Measurements from ENCODE around the gene CABCOCO1. TPM values are rescaled to one million over a fixed set of nuclear protein-coding genes. Genes with fewer than 3 reads are reported as not detected.

Gene CABCOCO1
- total RNA-seq, 1 experiment from 2014 or later = 0.24 TPM

DNA sequence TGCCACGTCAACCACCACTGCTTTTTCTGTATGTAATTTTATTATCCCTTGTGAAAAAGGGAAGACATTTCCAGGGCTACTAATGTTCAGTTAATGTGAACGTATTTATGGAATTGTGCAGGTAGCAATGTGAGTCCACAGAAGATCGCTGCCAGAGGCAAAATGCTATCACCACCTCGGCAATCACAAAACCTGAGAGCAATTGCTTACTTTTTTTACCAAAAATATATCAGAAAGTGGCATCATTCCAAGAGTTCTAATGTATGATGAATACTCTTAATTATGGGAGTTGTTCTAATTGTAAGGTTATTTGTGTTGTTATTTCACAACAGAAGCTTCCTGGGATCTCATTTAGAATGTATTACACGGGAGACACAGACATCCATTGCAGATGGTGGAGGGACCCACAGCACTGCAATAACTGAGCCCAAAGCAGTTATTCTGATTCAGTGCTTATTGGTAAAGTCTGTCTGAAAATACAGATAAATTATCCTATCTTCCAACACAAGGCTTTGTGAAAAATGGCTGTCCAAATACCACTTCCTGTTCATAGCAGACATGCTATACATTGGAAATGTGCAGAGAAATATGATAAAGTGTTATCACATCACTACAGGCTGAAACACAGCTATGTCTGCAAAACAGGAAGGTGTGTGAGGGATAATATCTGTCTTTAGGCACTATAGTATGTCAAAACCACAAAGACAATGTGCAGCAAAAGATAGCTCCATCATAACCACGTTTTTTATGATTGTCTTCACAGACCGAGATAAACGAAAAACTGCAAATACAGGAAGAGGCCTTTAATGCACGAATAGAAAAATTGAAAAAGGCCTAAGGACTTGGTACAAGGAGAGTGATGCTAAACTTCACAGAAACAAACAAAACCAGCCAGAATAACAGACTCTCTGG is 102.7 kb downstream of the CABCOCO1 start:
- no peak for DNase-seq (ENCODE audit: low read depth)
- in situ Hi-C loops (cut with HindIII; ENCODE audit: low pct_unique_long_range_greater_than_20kb, low sequenced_read_pairs) = no loop called here

DNA sequence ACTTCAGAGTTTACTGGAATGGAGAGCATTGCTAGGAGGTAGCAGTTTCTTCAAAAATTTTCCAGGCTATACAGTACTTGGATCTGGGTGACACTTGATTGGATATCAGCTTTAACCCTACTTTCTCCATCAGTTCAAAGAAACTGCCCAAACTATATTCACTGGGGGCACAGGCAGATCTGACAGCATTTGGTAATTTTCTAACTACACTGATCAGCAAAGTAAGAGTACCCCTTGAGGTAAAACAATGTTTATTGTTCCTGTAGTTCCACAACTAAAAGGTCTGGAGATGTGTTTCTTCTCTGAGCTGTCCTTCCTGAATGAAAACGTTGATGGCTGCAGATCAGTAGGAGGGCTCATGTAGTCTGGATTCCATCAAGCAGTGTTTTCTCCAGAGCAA is 104.2 kb downstream of the CABCOCO1 start:
- in situ Hi-C loops (cut with HindIII; ENCODE audit: low pct_unique_long_range_greater_than_20kb, low sequenced_read_pairs) = no loop called here
- no peak for DNase-seq (ENCODE audit: low read depth)

DNA sequence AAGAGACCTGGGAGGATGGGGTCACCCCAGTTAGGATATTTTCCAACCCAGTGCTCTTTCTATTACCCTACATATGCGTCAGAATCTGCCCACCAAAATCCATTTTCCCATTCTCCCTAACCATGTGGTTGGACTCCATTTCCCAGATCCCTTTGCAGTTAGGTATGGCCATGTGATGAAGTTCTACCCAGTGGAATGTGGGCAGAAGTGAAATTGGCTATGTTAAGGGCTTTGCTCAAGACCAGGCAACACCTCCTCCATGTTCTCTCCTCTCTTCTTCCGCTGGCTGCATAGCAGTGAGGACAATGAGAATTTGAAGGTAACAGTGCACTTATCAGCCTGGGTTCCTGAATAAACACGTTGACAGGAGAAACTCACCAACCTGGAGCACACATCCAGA is 111.3 kb downstream of the CABCOCO1 start:
- in situ Hi-C loops (cut with HindIII; ENCODE audit: low pct_unique_long_range_greater_than_20kb, low sequenced_read_pairs) = no loop called here
- DNase-seq (ENCODE audit: low read depth) = no peak

DNA sequence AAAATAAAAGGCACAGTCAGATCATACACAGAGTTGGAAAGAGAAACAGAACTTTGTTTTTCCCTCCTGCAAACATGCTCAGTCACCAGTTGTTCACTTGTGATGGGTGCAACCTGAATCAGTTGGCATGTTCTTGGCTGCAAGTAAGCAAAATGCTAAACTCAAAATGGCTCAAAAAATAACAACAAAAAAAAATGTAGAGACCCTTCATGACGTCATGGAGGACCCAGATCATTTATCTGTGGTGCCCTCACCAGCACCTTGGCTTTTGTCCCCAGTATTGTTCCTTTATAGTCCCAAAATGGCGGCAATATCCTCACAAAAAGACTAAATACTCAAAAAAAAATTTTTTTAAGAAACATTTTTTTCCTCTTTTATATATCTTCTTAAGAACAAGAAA is 112.4 kb downstream of the CABCOCO1 start:
- no peak for DNase-seq (ENCODE audit: low read depth)
- in situ Hi-C loops (cut with HindIII; ENCODE audit: low pct_unique_long_range_greater_than_20kb, low sequenced_read_pairs) = no loop called here

DNA sequence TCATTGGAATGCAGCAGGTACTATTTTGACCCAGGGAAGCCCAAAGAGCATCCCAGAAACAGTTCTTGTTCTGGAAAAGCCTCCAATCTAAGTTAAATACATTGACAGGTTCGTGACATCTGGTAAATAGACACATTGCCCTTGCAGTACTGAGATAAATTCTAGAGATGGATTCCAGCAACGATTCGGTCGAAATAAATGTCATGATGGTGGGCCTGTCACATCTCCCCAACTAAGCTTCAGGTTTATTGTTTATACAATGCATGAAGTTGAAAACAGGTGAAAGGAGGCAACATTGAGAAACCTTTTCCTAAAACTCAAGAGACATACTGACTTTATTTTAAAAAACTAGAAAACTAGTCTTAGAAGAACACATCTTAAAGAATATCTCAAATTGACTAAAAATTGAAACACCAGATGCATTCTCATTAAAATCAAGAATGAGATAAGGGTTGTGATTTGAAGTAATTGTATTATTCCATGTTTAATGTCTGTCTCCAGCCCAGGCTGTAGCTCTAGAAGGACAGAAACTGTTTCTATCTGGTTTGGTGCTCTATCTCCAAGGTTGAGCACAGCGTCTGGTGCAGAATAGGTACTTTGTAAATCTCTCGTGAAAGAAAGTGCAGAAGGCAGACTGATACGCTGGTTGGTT is 114.0 kb downstream of the CABCOCO1 start:
- no peak for DNase-seq (ENCODE audit: low read depth)
- in situ Hi-C loops (cut with HindIII; ENCODE audit: low pct_unique_long_range_greater_than_20kb, low sequenced_read_pairs) = no loop called here

DNA sequence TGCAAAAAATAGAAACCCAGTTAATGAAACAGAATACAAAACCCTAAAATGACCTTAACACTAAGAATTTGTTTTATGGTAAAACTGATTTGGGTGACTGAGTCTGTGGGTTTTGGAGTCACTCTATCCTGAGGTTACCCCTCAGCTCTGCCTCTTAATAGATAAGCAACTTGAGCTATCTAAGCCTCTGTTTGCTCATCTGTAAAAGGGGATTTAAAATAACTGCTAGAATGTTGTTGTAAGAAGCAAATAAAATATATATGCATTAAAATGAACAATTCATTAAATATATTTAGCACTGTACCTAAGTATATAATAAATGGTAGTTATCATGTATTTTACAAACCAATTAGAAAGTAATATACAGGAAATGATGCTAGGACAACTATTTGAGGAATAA is 115.4 kb downstream of the CABCOCO1 start:
- in situ Hi-C loops (cut with HindIII; ENCODE audit: low pct_unique_long_range_greater_than_20kb, low sequenced_read_pairs) = no loop called here

DNA sequence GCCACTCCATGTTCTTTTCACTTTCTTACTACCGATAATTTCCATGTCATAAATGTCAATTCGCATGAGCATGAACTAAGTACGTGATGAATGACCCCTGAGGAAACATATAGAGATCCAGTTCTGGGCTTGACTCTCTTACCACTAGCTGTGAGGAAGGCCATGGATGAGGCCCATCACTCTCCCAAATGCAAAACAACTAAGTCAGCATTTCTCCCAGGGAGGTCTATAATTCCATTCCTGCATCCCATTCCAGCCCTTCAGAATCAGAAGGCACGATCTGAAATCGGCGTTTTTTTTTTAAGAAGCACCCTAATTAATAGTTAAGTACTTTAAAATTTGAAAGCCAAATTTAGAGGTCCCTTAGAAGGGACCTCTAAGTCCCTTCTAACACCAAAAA is 116.5 kb downstream of the CABCOCO1 start:
- in situ Hi-C loops (cut with HindIII; ENCODE audit: low pct_unique_long_range_greater_than_20kb, low sequenced_read_pairs) = no loop called here
- DNase-seq (ENCODE audit: low read depth) = no peak

More for the DNA sequence above, 115.4 kb downstream of the CABCOCO1 start:
- no peak for DNase-seq (ENCODE audit: low read depth)

DNA sequence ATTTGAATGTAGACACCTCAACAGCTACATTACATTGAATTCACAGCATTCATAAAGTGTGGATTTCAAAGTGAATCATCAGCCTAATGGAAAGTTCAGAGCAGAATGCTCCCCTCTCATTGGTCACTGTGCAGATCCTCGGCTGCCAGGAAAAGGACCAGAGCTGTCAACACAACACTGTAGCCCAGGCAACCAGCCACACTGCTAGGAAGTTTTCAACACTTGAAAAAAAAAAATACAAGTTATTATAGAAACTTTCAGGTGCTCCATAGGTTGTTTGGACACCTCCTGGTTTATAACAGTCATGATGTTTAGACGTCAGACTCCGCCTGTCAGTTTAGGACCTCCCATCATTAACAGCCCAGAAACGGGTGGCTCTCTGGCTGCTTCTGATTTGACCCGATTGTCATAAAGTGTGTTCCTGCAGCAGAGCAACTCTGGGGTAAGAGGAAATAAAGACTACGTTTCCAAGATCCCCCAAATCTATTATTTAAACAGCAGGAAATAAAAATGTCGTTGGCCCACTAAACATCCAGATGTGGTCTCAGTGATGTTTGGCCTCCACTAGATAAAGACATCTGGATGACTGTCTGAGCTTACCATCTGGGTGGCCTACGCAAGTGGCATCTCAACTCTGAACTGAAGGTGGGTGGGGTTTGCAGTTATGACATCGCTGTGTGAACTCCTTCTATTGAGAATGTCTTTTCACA is 117.4 kb downstream of the CABCOCO1 start:
- in situ Hi-C loops (cut with HindIII; ENCODE audit: low pct_unique_long_range_greater_than_20kb, low sequenced_read_pairs) = no loop called here
- peak; percentile 95 for DNase-seq (ENCODE audit: low read depth)

DNA sequence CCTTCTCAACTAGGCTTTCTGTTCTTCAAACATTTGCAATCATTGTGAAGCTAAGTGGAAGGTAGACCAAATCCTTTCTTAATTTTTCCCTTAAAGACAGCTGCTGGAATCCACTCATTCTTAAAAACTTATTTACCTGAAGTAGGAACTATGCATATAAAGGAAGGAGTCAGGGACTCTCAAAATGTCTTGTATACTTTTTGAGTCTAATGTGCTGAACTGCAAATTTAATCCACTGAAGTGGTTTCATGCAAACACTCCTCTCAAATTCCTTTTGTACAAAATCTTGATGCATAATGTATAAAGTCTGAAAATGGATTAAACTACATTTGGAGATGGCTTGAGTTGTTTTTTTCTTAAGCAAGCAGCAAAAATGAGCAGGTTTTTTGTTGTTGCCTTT is 118.0 kb downstream of the CABCOCO1 start:
- in situ Hi-C loops (cut with HindIII; ENCODE audit: low pct_unique_long_range_greater_than_20kb, low sequenced_read_pairs) = no loop called here
- DNase-seq (ENCODE audit: low read depth) = no peak

DNA sequence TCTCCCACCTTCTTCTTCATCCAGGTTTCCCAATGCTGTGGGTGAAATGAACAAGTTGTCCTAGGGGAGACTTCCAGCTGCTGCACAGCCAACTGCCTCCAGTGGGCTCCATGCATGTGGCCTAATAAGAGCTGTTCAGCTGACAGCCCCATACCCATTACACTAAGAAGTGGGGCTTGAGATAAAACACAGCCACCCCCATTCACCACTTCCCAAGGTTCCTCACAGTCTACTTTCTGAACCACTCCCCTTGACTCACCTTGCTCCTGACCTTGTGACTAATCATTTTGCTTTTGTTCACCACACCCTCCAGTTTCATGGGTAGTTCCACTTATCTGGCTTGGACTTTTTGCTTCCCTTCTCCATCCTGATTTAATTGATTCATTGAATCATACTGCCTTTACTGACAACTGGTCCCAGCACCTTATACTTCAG is 119.3 kb downstream of the CABCOCO1 start:
- in situ Hi-C loops (cut with HindIII; ENCODE audit: low pct_unique_long_range_greater_than_20kb, low sequenced_read_pairs) = no loop called here
- peak; percentile 61 for DNase-seq (ENCODE audit: low read depth)

DNA sequence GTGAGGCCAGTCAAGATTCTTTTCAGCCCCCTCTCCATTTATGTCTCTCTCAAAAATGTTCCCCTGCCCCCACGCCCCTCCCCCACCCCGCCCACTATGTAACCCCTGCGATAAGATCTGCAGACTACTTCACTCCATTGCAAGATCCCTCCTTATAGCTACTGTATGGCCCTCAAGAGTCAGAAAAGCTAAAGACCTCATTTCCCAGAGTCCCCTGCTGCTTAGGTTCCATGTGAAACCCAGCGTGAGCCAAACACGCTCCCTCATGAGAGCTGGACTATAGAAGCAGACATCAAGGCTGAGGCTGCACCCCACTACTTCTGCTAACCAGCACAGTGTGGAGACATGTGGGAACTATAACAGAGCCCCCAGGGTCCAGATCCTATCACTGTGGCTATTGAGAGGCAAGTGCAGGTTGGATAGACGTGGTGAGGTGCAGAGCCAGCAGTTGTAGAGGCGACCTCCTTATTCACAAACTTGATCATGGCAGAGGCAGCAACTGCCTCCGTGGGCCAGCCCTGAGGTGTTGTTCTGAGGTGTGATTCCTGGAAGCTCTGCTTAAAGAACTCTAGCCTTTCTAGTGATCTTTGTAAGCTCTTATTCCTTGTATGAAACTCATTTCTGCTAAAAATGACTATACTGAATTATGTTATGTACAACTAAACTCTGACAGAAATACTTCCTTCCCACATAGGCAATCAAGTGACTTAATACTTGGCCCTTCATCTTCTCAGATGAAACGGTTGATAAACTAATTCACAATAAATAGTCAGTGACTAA is 121.8 kb downstream of the CABCOCO1 start:
- DNase-seq (ENCODE audit: low read depth) = no peak
- in situ Hi-C loops (cut with HindIII; ENCODE audit: low pct_unique_long_range_greater_than_20kb, low sequenced_read_pairs) = no loop called here

DNA sequence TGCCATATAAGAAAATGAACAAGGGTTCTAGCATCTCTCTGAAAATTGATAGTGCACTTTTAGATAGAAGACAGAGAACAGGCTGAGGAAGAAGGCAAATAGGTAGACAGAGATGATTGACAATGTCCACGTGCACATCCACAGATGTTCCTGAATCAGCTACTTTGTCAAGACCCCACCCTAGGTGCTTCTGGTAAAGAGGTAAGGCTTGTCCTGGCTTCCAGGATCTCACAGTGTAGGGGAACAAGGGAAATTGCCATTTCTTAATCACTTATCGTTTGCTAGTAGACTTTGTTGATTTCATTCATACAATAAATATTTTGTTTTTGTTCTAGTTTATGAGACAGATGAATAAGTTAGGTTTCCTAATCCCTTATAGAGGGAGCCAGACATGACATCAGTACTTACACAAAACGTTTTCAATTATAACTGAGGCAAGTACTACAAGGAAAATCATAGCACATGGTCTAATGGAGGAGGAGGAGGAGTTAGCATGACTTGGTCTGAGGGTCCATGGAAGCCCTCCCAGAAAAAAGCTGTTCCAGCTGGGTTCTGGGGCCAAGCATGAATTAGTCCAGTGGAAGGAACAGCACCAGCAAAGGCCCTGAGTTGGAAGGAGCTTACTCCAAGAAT is 122.9 kb downstream of the CABCOCO1 start:
- no peak for DNase-seq (ENCODE audit: low read depth)
- in situ Hi-C loops (cut with HindIII; ENCODE audit: low pct_unique_long_range_greater_than_20kb, low sequenced_read_pairs) = no loop called here

DNA sequence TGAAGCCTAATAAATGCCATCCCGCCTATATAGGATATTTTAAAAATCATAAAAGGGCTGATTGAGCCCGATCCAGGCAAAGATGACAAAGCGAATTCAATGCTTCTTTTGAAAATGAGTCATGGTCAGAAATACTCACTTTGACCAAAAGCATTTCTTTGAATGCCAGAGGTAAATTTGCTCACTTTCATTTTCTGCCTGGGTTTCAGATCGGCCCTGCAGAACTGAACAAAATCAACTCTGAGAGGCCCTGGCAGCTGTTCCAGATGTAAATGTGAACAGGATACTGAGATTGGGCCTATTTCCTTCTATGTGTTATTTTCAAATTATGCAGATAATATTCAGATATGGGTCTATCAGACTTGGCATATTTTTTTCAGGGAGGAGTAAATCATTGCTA is 124.0 kb downstream of the CABCOCO1 start:
- no peak for DNase-seq (ENCODE audit: low read depth)
- in situ Hi-C loops (cut with HindIII; ENCODE audit: low pct_unique_long_range_greater_than_20kb, low sequenced_read_pairs) = no loop called here

DNA sequence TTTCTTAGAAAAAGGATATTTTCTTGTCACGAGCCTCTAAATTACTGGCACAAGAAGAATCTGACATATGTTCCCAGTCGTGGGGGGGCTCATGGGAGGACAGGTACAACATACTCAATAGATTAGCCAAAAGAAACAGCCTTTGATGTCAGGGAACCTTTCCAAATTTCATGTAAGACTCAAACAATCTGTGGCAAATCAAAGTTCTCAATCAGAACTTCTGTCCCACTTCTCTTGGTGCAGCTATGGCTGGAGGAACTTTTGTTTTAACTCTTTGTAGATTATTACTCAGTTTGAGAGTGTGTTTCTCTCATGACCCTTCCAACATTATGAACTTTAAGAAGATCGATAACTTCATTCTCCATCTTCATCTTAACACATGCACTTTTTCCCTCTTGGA is 124.4 kb downstream of the CABCOCO1 start:
- no peak for DNase-seq (ENCODE audit: low read depth)

DNA sequence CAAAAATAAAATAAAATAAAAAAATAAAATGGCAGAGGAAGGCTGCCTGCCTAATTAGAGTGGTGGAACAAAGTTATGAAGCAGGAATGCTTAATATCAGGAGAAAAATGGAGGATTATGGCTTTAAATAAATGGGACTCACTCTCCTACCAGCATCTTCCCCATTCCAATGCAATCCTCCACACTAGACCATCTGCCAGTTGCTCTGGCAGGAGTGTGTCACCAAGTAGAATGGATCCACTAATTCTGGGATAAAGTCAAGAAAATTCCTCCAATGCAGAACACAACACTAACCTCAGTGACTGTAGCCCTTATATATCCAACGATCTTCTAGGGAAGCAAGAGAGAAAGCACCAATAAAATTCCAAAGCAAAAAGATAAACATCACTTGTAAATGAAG is 126.3 kb downstream of the CABCOCO1 start:
- in situ Hi-C loops (cut with HindIII; ENCODE audit: low pct_unique_long_range_greater_than_20kb, low sequenced_read_pairs) = no loop called here
- no peak for DNase-seq (ENCODE audit: low read depth)

More for the DNA sequence above, 124.4 kb downstream of the CABCOCO1 start:
- in situ Hi-C loops (cut with HindIII; ENCODE audit: low pct_unique_long_range_greater_than_20kb, low sequenced_read_pairs) = no loop called here

DNA sequence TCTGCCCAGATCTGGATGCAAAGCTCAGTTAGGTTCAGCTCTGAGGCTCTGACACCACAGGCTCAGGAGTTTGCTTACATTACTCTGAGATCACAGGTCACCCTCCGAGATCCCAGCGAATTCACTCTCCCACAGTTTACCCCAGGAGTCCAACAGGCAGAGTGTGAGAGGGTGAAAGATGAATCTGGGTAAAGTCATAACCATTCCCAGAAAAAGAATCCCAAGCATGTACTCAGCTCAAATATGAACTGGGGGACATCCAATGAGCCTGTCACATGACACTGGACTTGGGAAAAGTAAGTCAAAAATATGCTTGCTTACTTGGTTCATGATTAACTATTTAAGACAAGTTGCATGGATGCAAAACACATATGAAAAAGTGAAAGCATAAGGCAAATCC is 128.5 kb downstream of the CABCOCO1 start:
- DNase-seq (ENCODE audit: low read depth) = no peak
- in situ Hi-C loops (cut with HindIII; ENCODE audit: low pct_unique_long_range_greater_than_20kb, low sequenced_read_pairs) = no loop called here

DNA sequence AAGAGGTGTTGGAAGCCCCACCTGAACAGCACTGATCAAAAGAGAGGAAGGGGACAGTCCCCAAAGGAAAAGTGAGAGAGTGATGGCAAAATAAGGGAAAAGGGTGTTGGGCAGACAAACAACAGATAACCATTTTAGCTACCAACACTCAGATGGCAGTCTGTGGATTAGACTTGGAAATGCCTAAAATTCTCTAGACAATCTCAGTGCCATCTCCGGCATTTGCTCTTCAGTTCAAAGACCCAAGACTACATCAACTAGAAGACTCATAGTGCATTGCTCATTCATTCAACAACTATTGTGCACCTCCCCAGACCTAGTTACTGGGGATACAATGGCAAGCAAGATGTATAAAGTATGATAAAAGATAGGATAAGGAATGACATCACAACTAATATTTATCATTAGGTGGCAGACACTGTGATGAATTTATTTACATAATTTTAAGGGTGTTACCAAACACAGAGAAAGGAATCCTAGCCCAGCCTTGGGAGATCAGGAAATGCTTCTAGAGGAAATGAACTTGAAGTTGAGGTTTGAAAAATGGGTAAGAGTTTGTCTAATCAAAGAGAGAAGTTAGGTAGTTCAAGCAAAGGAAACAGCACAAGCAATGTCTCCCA is 129.5 kb downstream of the CABCOCO1 start:
- in situ Hi-C loops (cut with HindIII; ENCODE audit: low pct_unique_long_range_greater_than_20kb, low sequenced_read_pairs) = no loop called here
- no peak for DNase-seq (ENCODE audit: low read depth)
